ENCODE results near the gene LCN1.
"Not testable (repeated sequence)": the region's sequence is repeated elsewhere in the genome, so short reads cannot be mapped to it uniquely, and the experiment has no call there.

LCN1 gene

GRCh38 chr9:135526730-135527571 lies 5.7 kb downstream of the LCN1 start:
- H3K27me3 ChIP-seq (ENCODE audit: insufficient read depth, poor library complexity, severe bottlenecking): peaks cover 2% of the 10 kb centered on the region
- H3K27ac ChIP-seq (replicated peaks): no peak overlapping the region
- no peak for DNase-seq (ENCODE audit: low read depth in 1 of 2, low spot score in 1 of 2)
- no peak overlapping the region for H3K4me3 ChIP-seq (replicated peaks; ENCODE audit: insufficient read depth, low read length)
- TF ChIP-seq SPI1 (IDR thresholded peaks at IDR 0.05; ENCODE audit: borderline replicate concordance, low read depth) (no peak), POLR2AphosphoS5 (IDR thresholded peaks at IDR 0.05; ENCODE audit: low read depth) (no peak), GABPA (IDR thresholded peaks at IDR 0.05; ENCODE audit: low read depth) (no peak), CTCF (IDR thresholded peaks at IDR 0.05; ENCODE audit: insufficient read depth, low read length) (no peak), REST (IDR thresholded peaks at IDR 0.05; ENCODE audit: insufficient replicate concordance, low read depth) (no peak)

DNA sequence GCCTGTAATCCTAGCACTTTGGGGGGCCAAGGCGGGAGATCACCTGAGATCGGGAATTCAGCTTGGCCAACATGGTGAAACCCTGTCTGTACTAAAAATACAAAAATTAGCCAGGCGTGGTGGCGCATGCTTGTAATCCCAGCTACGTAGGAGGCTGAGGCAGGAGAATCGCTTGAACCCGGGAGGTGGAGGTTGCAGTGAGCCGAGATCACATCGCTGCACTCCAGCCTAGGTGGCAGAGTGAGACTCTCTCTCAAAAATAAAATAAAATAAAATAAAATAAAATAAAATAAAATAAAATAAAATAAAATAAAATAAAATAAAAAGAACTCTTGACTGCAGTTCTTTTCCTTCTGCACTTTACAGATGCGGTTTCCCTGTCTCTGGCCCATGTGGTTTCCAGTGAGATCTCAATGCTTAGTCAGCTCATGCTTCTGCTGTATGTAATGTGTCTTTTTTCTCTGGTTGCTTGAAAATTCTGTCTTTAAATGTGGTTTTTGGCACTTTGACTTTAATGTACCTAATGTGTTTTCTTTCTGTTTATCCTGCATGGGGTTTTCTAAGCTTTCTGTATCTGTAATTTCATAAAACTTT lies 7.7 kb downstream of the LCN1 start:
- DNase-seq (ENCODE audit: low read depth in 1 of 2, low spot score in 1 of 2); H3K27ac ChIP-seq (replicated peaks); H3K4me3 ChIP-seq (replicated peaks; ENCODE audit: insufficient read depth, low read length); H3K27me3 ChIP-seq (ENCODE audit: insufficient read depth, poor library complexity, severe bottlenecking): not testable (repeated sequence)

DNA sequence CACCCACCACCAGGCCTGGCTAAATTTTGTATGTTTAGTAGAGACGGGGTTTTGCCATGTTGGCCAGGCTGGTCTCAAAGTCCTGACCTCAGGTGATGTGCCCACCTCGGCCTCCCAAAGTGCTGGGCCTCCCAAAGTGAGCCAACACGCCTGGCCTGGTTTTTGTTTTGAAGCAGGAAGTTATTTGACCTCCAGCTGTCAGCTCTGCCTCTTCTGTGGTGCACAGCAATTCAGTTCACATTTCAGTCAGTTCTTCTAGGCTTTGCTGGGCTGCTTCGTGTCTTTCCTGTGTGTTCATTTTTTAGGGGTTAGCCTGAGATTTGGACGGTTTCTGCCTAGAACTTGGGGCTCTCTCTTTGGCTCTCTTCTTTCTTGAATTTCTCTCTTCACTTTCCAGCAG lies 8.9 kb downstream of the LCN1 start:
- Histone ChIP-seq H3K27me3 (ENCODE audit: insufficient read depth, poor library complexity, severe bottlenecking) (peaks cover 3% of the 10 kb centered on the region), H3K4me3 (replicated peaks; ENCODE audit: insufficient read depth, low read length) (no peak overlapping the region), H3K27ac (replicated peaks) (no peak overlapping the region)
- TF ChIP-seq GABPA (IDR thresholded peaks at IDR 0.05; ENCODE audit: low read depth): no peak
- TF ChIP-seq REST (IDR thresholded peaks at IDR 0.05; ENCODE audit: insufficient replicate concordance, low read depth): no peak
- no peak for TF ChIP-seq CTCF (IDR thresholded peaks at IDR 0.05; ENCODE audit: insufficient read depth, low read length)
- TF ChIP-seq SPI1 (IDR thresholded peaks at IDR 0.05; ENCODE audit: borderline replicate concordance, low read depth): no peak
- TF ChIP-seq POLR2AphosphoS5 (IDR thresholded peaks at IDR 0.05; ENCODE audit: low read depth): no peak
- no peak for DNase-seq (ENCODE audit: low read depth in 1 of 2, low spot score in 1 of 2)

- H3K27me3 ChIP-seq (ENCODE audit: insufficient read depth, poor library complexity, severe bottlenecking): peaks cover 3% of the 10 kb centered on the region
- TF ChIP-seq POLR2AphosphoS5 (IDR thresholded peaks at IDR 0.05; ENCODE audit: low read depth) (no peak), GABPA (IDR thresholded peaks at IDR 0.05; ENCODE audit: low read depth) (no peak), CTCF (IDR thresholded peaks at IDR 0.05; ENCODE audit: insufficient read depth, low read length) (no peak), REST (IDR thresholded peaks at IDR 0.05; ENCODE audit: insufficient replicate concordance, low read depth) (no peak), SPI1 (IDR thresholded peaks at IDR 0.05; ENCODE audit: borderline replicate concordance, low read depth) (no peak)
- no peak for DNase-seq (ENCODE audit: low read depth in 1 of 2, low spot score in 1 of 2)
- H3K27ac ChIP-seq (replicated peaks): no peak overlapping the region
- no peak overlapping the region for H3K4me3 ChIP-seq (replicated peaks; ENCODE audit: insufficient read depth, low read length)
Measured at GRCh38 chr9:135531096-135531495, 9.9 kb downstream of the LCN1 start.

All from HL-60 (cell line).